Measurements from ENCODE around the gene LRRC15. TPM values are rescaled to one million over a fixed set of nuclear protein-coding genes. Genes with fewer than 3 reads are reported as not detected.
A peak's percentile ranks its signal among the peaks of the same experiment; 100 is the strongest.

LRRC15 gene
- polyA plus RNA-seq, 3 donors: not detected

DNA sequence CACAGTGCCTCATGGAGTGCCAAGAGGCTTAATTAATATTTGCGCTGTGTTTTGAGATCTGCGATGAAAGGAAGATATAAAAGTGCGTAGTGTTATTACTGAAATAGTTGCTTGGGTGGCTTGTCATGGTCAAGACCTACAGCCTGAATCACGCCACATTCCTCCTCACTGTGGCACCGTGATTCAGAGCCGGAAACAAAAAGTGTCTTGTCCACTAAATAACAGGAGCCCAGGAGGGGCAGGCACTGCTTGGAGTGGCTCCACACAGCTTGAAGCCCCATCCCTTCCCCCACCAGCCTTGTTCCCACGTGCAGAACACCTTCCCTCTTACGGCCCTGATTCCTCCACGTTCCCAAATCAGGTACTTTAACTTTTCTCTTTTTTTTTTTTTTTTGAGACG lies 1.2 kb upstream of the LRRC15 start:
- Mint-ChIP-seq H3K4me3 (no peak overlapping the region), H3K4me1 (no peaks in the 10 kb centered on the region), H3K27ac (no peak overlapping the region), H3K27me3 (ENCODE audit: low read depth in 3 of 3) (peaks cover 18 to 40% (median 29%) of the 10 kb centered on the region in 3 donors), H3K9me3 (peaks cover 0 to 4% (median 0%) of the 10 kb centered on the region in 7 donors), H3K36me3 (no peaks in the 10 kb centered on the region)
- peaks cover 0 to 29% of the 10 kb centered on the region in 2 donors for H3K27me3 ChIP-seq (ENCODE audit: control insufficient read depth in 2 of 2, insufficient read depth in 2 of 2, low read length in 2 of 2)
- intact Hi-C loops (cut with micrococcal nuclease): no loop called here
- no peak overlapping the region for H3K4me2 ChIP-seq (replicated peaks; ENCODE audit: extremely low read depth, low read length, poor library complexity, severe bottlenecking)
- no peaks in the 10 kb centered on the region for H3K79me2 ChIP-seq (ENCODE audit: insufficient read depth, low read length)
- no peaks in the 10 kb centered on the region for H3K9me3 ChIP-seq (replicated peaks in 1 of 2; ENCODE audit: control insufficient read depth in 1 of 2, insufficient read depth in 1 of 2, low read length in 2 of 2)
- WGBS (ENCODE audit: insufficient coverage): 87% methylated on average over 5 of the region's 10 CpGs
- no peaks in the 10 kb centered on the region for H3K36me3 ChIP-seq (replicated peaks in 1 of 2; ENCODE audit: control insufficient read depth in 1 of 2, insufficient read depth in 2 of 2, low read length in 2 of 2)
- TF ChIP-seq, protein P1, sequence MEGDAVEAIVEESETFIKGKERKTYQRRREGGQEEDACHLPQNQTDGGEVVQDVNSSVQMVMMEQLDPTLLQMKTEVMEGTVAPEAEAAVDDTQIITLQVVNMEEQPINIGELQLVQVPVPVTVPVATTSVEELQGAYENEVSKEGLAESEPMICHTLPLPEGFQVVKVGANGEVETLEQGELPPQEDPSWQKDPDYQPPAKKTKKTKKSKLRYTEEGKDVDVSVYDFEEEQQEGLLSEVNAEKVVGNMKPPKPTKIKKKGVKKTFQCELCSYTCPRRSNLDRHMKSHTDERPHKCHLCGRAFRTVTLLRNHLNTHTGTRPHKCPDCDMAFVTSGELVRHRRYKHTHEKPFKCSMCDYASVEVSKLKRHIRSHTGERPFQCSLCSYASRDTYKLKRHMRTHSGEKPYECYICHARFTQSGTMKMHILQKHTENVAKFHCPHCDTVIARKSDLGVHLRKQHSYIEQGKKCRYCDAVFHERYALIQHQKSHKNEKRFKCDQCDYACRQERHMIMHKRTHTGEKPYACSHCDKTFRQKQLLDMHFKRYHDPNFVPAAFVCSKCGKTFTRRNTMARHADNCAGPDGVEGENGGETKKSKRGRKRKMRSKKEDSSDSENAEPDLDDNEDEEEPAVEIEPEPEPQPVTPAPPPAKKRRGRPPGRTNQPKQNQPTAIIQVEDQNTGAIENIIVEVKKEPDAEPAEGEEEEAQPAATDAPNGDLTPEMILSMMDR (IDR thresholded peaks at IDR 0.05): no peak
- H3K4me1 ChIP-seq (ENCODE audit: control insufficient read depth in 1 of 2, insufficient read depth in 2 of 2, low read length in 2 of 2): no peaks in the 10 kb centered on the region
- DNase-seq: no peak
- no peaks in the 10 kb centered on the region for H4K20me1 ChIP-seq (ENCODE audit: insufficient read depth, low read length)
- H3K27ac ChIP-seq (ENCODE audit: low read depth in 1 of 2, low read length in 2 of 2): no peak overlapping the region
- no peak overlapping the region for H3K4me3 ChIP-seq (replicated peaks in 1 of 3; ENCODE audit: low read depth in 2 of 3, low read length in 3 of 3)
- H3K9ac ChIP-seq (ENCODE audit: insufficient read depth, low read length, poor library complexity, severe bottlenecking): no peak overlapping the region
- H2AFZ ChIP-seq (ENCODE audit: insufficient read depth, low read depth, low read length, poor library complexity, severe bottlenecking): no peak overlapping the region

DNA sequence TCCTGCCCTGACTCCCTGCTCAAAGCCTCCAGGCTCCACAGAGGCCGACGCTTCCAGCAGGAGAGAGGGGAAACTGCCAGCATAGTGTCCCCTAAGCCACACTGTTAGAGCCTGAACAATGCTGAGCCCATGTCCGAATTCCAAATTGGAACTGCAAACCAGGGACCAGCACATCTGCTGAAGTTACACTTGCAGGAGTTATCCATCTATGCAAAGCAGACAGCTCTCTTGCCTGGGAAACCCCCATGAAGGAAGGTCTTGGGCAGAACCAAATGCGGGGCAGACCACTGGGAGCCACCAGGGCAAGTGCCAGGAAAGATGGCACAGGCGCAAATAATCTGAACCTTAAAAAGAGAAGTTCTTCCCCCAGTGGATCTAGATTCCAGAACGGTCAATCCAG lies 625 bp downstream of the LRRC15 start:
- H3K9ac ChIP-seq (ENCODE audit: insufficient read depth, low read length, poor library complexity, severe bottlenecking): no peak overlapping the region
- 81% methylated on average over 5 of the region's 6 CpGs for WGBS (ENCODE audit: insufficient coverage)
- TF ChIP-seq, protein P1 (IDR thresholded peaks at IDR 0.05): no peak
- intact Hi-C loops (cut with micrococcal nuclease): no loop called here
- H2AFZ ChIP-seq (ENCODE audit: insufficient read depth, low read depth, low read length, poor library complexity, severe bottlenecking): no peak overlapping the region
- Mint-ChIP-seq H3K9me3 (peaks cover 0 to 4% (median 0%) of the 10 kb centered on the region in 7 donors), H3K27ac (no peak overlapping the region), H3K27me3 (ENCODE audit: low read depth in 3 of 3) (peaks cover 18 to 36% (median 24%) of the 10 kb centered on the region in 3 donors), H3K36me3 (no peaks in the 10 kb centered on the region), H3K4me3 (peak overlapping the region in 1 of 2 donors; percentile 42), H3K4me1 (no peaks in the 10 kb centered on the region)
- H3K79me2 ChIP-seq (ENCODE audit: insufficient read depth, low read length): no peaks in the 10 kb centered on the region
- DNase-seq: no peak
- no peaks in the 10 kb centered on the region for H3K36me3 ChIP-seq (replicated peaks in 1 of 2; ENCODE audit: control insufficient read depth in 1 of 2, insufficient read depth in 2 of 2, low read length in 2 of 2)
- H3K27me3 ChIP-seq (ENCODE audit: control insufficient read depth in 2 of 2, insufficient read depth in 2 of 2, low read length in 2 of 2): peaks cover 0 to 27% of the 10 kb centered on the region in 2 donors
- no peak overlapping the region for H3K4me3 ChIP-seq (replicated peaks in 1 of 3; ENCODE audit: low read depth in 2 of 3, low read length in 3 of 3)
- no peaks in the 10 kb centered on the region for H4K20me1 ChIP-seq (ENCODE audit: insufficient read depth, low read length)
- H3K9me3 ChIP-seq (replicated peaks in 1 of 2; ENCODE audit: control insufficient read depth in 1 of 2, insufficient read depth in 1 of 2, low read length in 2 of 2): no peaks in the 10 kb centered on the region
- H3K4me2 ChIP-seq (replicated peaks; ENCODE audit: extremely low read depth, low read length, poor library complexity, severe bottlenecking): no peak overlapping the region
- no peaks in the 10 kb centered on the region for H3K4me1 ChIP-seq (ENCODE audit: control insufficient read depth in 1 of 2, insufficient read depth in 2 of 2, low read length in 2 of 2)
- no peak overlapping the region for H3K27ac ChIP-seq (ENCODE audit: low read depth in 1 of 2, low read length in 2 of 2)

All from CD14-positive monocyte (primary cell).